GM21619 (cell line): Measurements from ENCODE around the gene ERGIC2.
A peak's percentile ranks its signal among the peaks of the same experiment; 100 is the strongest.

Experiments
- ATAC-seq: cut with Tn5 transposase; IDR thresholded peaks from one replicate; pipeline ENCODE4 v1.9.1; 2021; ENCODE audit not compliant: unreplicated experiment

Gene ERGIC2

GRCh38 chr12:29376118-29376517 lies 4.9 kb downstream of the ERGIC2 start:
- ATAC-seq, result no peak

- ATAC-seq, result no peak
These were observed 6.1 kb downstream of the ERGIC2 start for GRCh38 chr12:29374913-29375312.

- ATAC-seq, result no peak
These were observed 7.0 kb downstream of the ERGIC2 start for GRCh38 chr12:29374012-29374411.

- ATAC-seq, result no peak
These were observed 15.9 kb downstream of the ERGIC2 start for GRCh38 chr12:29365091-29365490.

- no peak for ATAC-seq
These were observed 26.0 kb downstream of the ERGIC2 start for GRCh38 chr12:29354954-29355353.

GRCh38 chr12:29350080-29350479 lies 30.9 kb downstream of the ERGIC2 start:
- ATAC-seq, result no peak

GRCh38 chr12:29346769-29347421 lies 34.1 kb downstream of the ERGIC2 start:
- no peak for ATAC-seq

- no peak for ATAC-seq
These were observed 37.8 kb downstream of the ERGIC2 start for GRCh38 chr12:29343022-29343799.

- no peak for ATAC-seq
These were observed 43.6 kb downstream of the ERGIC2 start for GRCh38 chr12:29337325-29337724.

GRCh38 chr12:29334937-29335336 lies 46.0 kb downstream of the ERGIC2 start:
- ATAC-seq, result no peak

GRCh38 chr12:29333178-29333577 lies 47.8 kb downstream of the ERGIC2 start:
- no peak for ATAC-seq

GRCh38 chr12:29329411-29329810 lies 51.6 kb downstream of the ERGIC2 start:
- no peak for ATAC-seq

GRCh38 chr12:29322157-29322556 lies 58.8 kb downstream of the ERGIC2 start:
- no peak for ATAC-seq

- ATAC-seq, result no peak
These were observed 60.5 kb downstream of the ERGIC2 start for GRCh38 chr12:29320295-29321085.

- ATAC-seq, result peak; percentile 100
These were observed 63.2 kb downstream of the ERGIC2 start for GRCh38 chr12:29317556-29318363.

- no peak for ATAC-seq
These were observed 64.2 kb downstream of the ERGIC2 start for GRCh38 chr12:29316752-29317151.

GRCh38 chr12:29314416-29314815 lies 66.6 kb downstream of the ERGIC2 start:
- ATAC-seq, result no peak

GRCh38 chr12:29310899-29311298 lies 70.1 kb downstream of the ERGIC2 start:
- no peak for ATAC-seq

- no peak for ATAC-seq
These were observed 71.6 kb downstream of the ERGIC2 start for GRCh38 chr12:29309320-29309902.

- no peak for ATAC-seq
These were observed 74.3 kb downstream of the ERGIC2 start for GRCh38 chr12:29306682-29307081.

- ATAC-seq, result no peak
These were observed 74.7 kb downstream of the ERGIC2 start for GRCh38 chr12:29306266-29306665.
